GM12891 (cell line): ENCODE measurements around the gene SERPINA4.

Source experiments
- DNase-seq: peaks from one replicate; pipeline ENCODE4 v3.0.0; 2011; ENCODE audit warnings: low spot score; ENCODE audit not compliant: insufficient read length
- FAIRE-seq: peaks from 2 replicates; lab custom pipeline; 2011; peaks lifted over from hg19 to GRCh38; lab: Jason Lieb, UNC
- PAX5 ChIP-seq: IDR thresholded peaks from 2 replicates; pipeline ENCODE4 v1.6.1; 2011; ENCODE audit warnings: low read length, moderate library complexity, mild to moderate bottlenecking; ENCODE audit not compliant: insufficient read depth, severe bottlenecking
- POLR2A ChIP-seq: IDR thresholded peaks from 2 replicates; pipeline ENCODE4 v1.6.1; 2011; ENCODE audit warnings: low read depth, low read length, control low read depth
- POLR2AphosphoS5 ChIP-seq: IDR thresholded peaks from 2 replicates; pipeline ENCODE4 v1.6.1; 2011; ENCODE audit warnings: low read depth, low read length, control low read depth
- POU2F2 ChIP-seq: IDR thresholded peaks from 2 replicates; pipeline ENCODE4 v1.6.1; 2011; ENCODE audit warnings: low read depth, mild to moderate bottlenecking, control low read depth, low read length, moderate library complexity
- SPI1 ChIP-seq: IDR thresholded peaks from 2 replicates; pipeline ENCODE4 v1.6.1; 2011; ENCODE audit warnings: low read depth, low read length, control low read depth
- TAF1 ChIP-seq: IDR thresholded peaks from 2 replicates; pipeline ENCODE4 v1.6.1; 2011; ENCODE audit warnings: low read depth, low read length, control low read depth

SERPINA4 gene

GRCh38 chr14:94584591-94585280 is 23.5 kb downstream of the SERPINA4 start:
- DNase-seq (no peak), FAIRE-seq (no peak)
- TF ChIP-seq POLR2A (no peak), PAX5 (no peak), TAF1 (no peak), POLR2AphosphoS5 (no peak), SPI1 (no peak), POU2F2 (no peak)

GRCh38 chr14:94586635-94587034 is 25.4 kb downstream of the SERPINA4 start:
- TF ChIP-seq TAF1 (no peak), PAX5 (no peak), POLR2AphosphoS5 (no peak), SPI1 (no peak), POU2F2 (no peak), POLR2A (no peak)
- FAIRE-seq (no peak), DNase-seq (no peak)

DNA sequence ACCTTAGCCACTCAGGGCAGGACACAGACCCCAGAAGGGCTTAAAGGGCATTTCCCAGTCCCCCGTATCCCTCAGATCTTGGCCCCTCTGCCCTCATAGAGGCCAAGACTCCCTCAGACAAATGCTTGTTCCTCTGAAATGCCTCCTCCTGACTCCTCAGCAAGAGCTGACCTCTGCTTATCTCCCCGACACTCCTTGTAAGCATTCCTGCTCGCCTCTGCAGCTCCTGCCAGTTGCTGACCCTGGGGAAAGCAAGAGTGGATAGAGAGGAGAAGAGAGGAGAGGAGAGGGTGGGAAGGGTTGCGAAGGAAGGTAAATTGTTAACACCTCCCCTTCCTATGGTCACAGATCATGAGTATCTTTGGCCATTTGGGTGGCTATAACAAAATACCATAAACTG is 27.1 kb downstream of the SERPINA4 start:
- TF ChIP-seq PAX5 (no peak), TAF1 (no peak), SPI1 (no peak), POLR2AphosphoS5 (no peak), POLR2A (no peak), POU2F2 (no peak)
- DNase-seq (no peak), FAIRE-seq (no peak)

- DNase-seq = no peak
- TF ChIP-seq POLR2AphosphoS5 = no peak
- no peak for FAIRE-seq
Measured at GRCh38 chr14:94591073-94591472, 29.8 kb downstream of the SERPINA4 start.

- DNase-seq = no peak
- FAIRE-seq = no peak
- no peak for TF ChIP-seq POLR2A
- TF ChIP-seq POLR2AphosphoS5 = no peak
- no peak for TF ChIP-seq SPI1
- no peak for TF ChIP-seq TAF1
- TF ChIP-seq POU2F2 = no peak
- no peak for TF ChIP-seq PAX5
Measured at GRCh38 chr14:94591871-94592270, 30.6 kb downstream of the SERPINA4 start.

GRCh38 chr14:94592457-94592856 is 31.2 kb downstream of the SERPINA4 start:
- FAIRE-seq (no peak), DNase-seq (no peak)
- TF ChIP-seq PAX5 (no peak), POLR2A (no peak), SPI1 (no peak), POU2F2 (no peak), POLR2AphosphoS5 (no peak), TAF1 (no peak)

- TF ChIP-seq POLR2AphosphoS5 (no peak), POLR2A (no peak), TAF1 (no peak), PAX5 (no peak), SPI1 (no peak), POU2F2 (no peak)
- DNase-seq (no peak), FAIRE-seq (no peak)
Measured at GRCh38 chr14:94593376-94593748, 32.1 kb downstream of the SERPINA4 start.

GRCh38 chr14:94593749-94594431 is 32.6 kb downstream of the SERPINA4 start:
- no peak for TF ChIP-seq TAF1
- no peak for TF ChIP-seq POU2F2
- no peak for TF ChIP-seq PAX5
- DNase-seq (no peak), FAIRE-seq (no peak)

DNA sequence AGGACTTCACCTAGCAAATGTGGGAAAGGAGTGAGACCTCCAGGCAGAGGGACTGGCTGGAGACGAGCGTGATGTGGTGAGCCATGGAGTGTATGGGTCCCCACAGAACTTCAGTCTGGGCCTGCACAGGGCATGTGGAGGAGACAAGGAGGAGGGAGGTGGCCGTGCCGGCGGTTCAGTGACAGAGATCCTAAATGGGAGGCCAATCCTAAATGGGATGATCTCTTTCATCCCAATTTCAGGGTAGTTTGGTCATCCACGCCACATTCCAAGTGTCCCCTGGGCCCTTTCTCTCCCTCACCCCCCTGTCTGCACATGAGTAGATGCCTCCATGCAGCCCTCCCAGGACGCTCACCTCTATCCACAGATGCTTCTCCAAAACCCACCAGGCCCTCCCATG is 33.2 kb downstream of the SERPINA4 start:
- FAIRE-seq (no peak), DNase-seq (no peak)
- TF ChIP-seq POU2F2 (no peak), SPI1 (no peak), TAF1 (no peak), PAX5 (no peak), POLR2AphosphoS5 (no peak), POLR2A (no peak)

DNA sequence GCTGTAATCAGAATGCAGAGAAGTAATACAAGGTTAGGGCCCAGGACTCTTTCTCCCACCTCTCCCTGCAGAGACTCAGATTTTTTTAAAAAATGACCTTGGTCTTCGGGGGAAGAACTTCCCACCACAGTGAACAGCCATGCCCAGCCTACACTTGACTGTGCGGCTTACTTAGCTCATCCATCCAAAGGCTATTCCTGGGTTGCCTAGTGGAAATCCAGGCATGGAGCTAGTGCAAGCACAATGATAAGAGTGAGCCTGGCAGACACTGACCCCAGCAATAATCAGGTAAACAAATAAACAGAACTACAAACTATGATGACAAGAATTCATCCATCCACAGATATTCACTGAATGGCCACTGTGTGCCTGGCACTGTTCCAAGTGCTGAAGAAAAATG is 34.7 kb downstream of the SERPINA4 start:
- no peak for TF ChIP-seq PAX5
- TF ChIP-seq POLR2A = no peak
- TF ChIP-seq SPI1 = no peak
- TF ChIP-seq TAF1 = no peak
- no peak for TF ChIP-seq POU2F2
- no peak for TF ChIP-seq POLR2AphosphoS5
- DNase-seq = no peak
- no peak for FAIRE-seq
